Ascending aorta (tissue), 2 donors: Measurements from ENCODE around the gene GORASP2. TPM values are rescaled to one million over a fixed set of nuclear protein-coding genes. Genes with fewer than 3 reads are reported as not detected.

ENCODE experiments used
- DNase-seq, 2 donors: peaks; one replicate each; pipeline ENCODE4 v3.0.0-alpha.2; 2019; ENCODE audit warnings: low spot score in 2 of 2
- H3K27ac ChIP-seq, 2 donors: fragments of 200-600 bp; sonication (generic); one replicate each; pipeline ENCODE4 v1.5.1; 2016 to 2017; ENCODE audit warnings: mild to moderate bottlenecking in 1 of 2
- H3K27me3 ChIP-seq: fragments of 200-600 bp; sonication (generic); one replicate; pipeline ENCODE4 v1.5.1; 2017
- H3K36me3 ChIP-seq, 2 donors: fragments of 200-600 bp; sonication (generic); one replicate each; pipeline ENCODE4 v1.5.1; 2016
- H3K4me1 ChIP-seq, 2 donors: fragments of 200-600 bp; sonication (generic); one replicate each; pipeline ENCODE4 v1.5.1; 2016 to 2017; ENCODE audit warnings: mild to moderate bottlenecking in 1 of 2
- H3K4me3 ChIP-seq, 2 donors: fragments of 200-600 bp; sonication (generic); one replicate each; pipeline ENCODE4 v1.5.1; 2016 to 2017; ENCODE audit warnings: mild to moderate bottlenecking in 1 of 2
- H3K9me3 ChIP-seq, 2 donors: fragments of 200-600 bp; sonication (generic); one replicate each; pipeline ENCODE4 v1.5.1; 2016
- CTCF ChIP-seq, 3 experiments: fragments of 200-600 bp in 2 of 3; fragments of 450-650 bp in 1 of 3; sonication (generic) in 2 of 3; IDR thresholded peaks; one replicate each; pipeline ENCODE4 v1.5.1; 2016 to 2019; ENCODE audit warnings: antibody characterized with exemption in 3 of 3, mild to moderate bottlenecking in 1 of 3, moderate library complexity in 1 of 3
- intact Hi-C: fragments of 100-400 bp; cut with DNase I; formaldehyde crosslinking; loops from one replicate; pipeline ENCODE4 v1.15.1; 2023
- total RNA-seq: library from RNA; depleted of rRNA; stranded (reverse); fragments of >200 nt; gene quantifications from one replicate; pipeline ENCODE4 v1.1.0, GENCODE V29; 2016

Gene GORASP2
- total RNA-seq, 1 donor from 2014 or later: 21.5 TPM

GRCh38 chr2:170973492-170974303, 44.6 kb downstream of the GORASP2 start:
- peak; percentile 74 to 97 (median 80) for TF ChIP-seq CTCF (IDR thresholded peaks at IDR 0.05)
- Histone ChIP-seq H3K9me3 (no peaks in the 10 kb centered on the region), H3K27me3 (no peaks in the 10 kb centered on the region), H3K27ac (peak overlapping the region; percentile 76 to 77), H3K4me1 (peaks cover 0 to 7% of the 10 kb centered on the region in 2 donors), H3K4me3 (peak overlapping the region; percentile 77 to 92), H3K36me3 (no peaks in the 10 kb centered on the region)
- intact Hi-C loops: loop anchor here (1.0 to 5.0 kb wide), 8 partner anchors 44 to 714 kb away; partner anchors contain the start of genes CYBRD1, DCAF17, DYNC1I2 and GORASP2
- peak; percentile 18 to 90 for DNase-seq

- Histone ChIP-seq H3K4me3 (peak overlapping the region; percentile 77 to 92), H3K27me3 (no peaks in the 10 kb centered on the region), H3K4me1 (peaks cover 0 to 7% of the 10 kb centered on the region in 2 donors), H3K36me3 (no peaks in the 10 kb centered on the region), H3K9me3 (no peaks in the 10 kb centered on the region), H3K27ac (no peak overlapping the region)
- intact Hi-C loops: loop anchor here (1.0 to 5.0 kb wide), 5 partner anchors 439 to 713 kb away; partner anchors contain the start of genes CYBRD1, DCAF17, DYNC1I2 and METTL8
- peak in 1 of 2 donors; percentile 70 for DNase-seq
- TF ChIP-seq CTCF (IDR thresholded peaks at IDR 0.05): no peak
These were observed 45.4 kb downstream of the GORASP2 start for GRCh38 chr2:170974304-170974993.

- Histone ChIP-seq H3K27me3 (no peaks in the 10 kb centered on the region), H3K9me3 (no peaks in the 10 kb centered on the region), H3K27ac (no peak overlapping the region), H3K36me3 (no peaks in the 10 kb centered on the region), H3K4me1 (peaks cover 0 to 7% of the 10 kb centered on the region in 2 donors), H3K4me3 (no peak overlapping the region)
- TF ChIP-seq CTCF (IDR thresholded peaks at IDR 0.05): no peak
- no peak for DNase-seq
- intact Hi-C loops: no loop called here
These were observed 46.3 kb downstream of the GORASP2 start for GRCh38 chr2:170975127-170975942.

- Histone ChIP-seq H3K36me3 (no peaks in the 10 kb centered on the region), H3K27ac (no peak overlapping the region), H3K9me3 (no peaks in the 10 kb centered on the region), H3K4me3 (no peak overlapping the region), H3K4me1 (peaks cover 0 to 7% of the 10 kb centered on the region in 2 donors), H3K27me3 (no peaks in the 10 kb centered on the region)
- no peak for DNase-seq
- TF ChIP-seq CTCF (IDR thresholded peaks at IDR 0.05): no peak
- intact Hi-C loops: no loop called here
These were observed 46.9 kb downstream of the GORASP2 start for GRCh38 chr2:170975943-170976270.

- H3K36me3 ChIP-seq: peaks cover 0 to 4% of the 10 kb centered on the region in 2 donors
- H3K4me1 ChIP-seq: no peaks in the 10 kb centered on the region
- H3K27ac ChIP-seq: no peak overlapping the region
- no peaks in the 10 kb centered on the region for H3K9me3 ChIP-seq
- intact Hi-C loops: no loop called here
- TF ChIP-seq CTCF (IDR thresholded peaks at IDR 0.05): no peak
- H3K27me3 ChIP-seq: no peaks in the 10 kb centered on the region
- H3K4me3 ChIP-seq: no peak overlapping the region
- DNase-seq: no peak
These were observed 55.0 kb downstream of the GORASP2 start for GRCh38 chr2:170984079-170984478.
